ENCODE data around the gene EPN2.

Gene EPN2

GRCh38 chr17:19307521-19307920 is 70.4 kb downstream of the EPN2 start:
- Histone ChIP-seq H3K36me3 (ENCODE audit: control insufficient read depth, insufficient read depth, low read length, severe bottlenecking) (peaks cover 37% of the 10 kb centered on the region), H3K9ac (ENCODE audit: low read length) (no peak overlapping the region)

GRCh38 chr17:19308398-19308797 is 71.2 kb downstream of the EPN2 start:
- H3K4me3 ChIP-seq (ENCODE audit: low read length) = no peak overlapping the region
- H3K9ac ChIP-seq (ENCODE audit: low read length) = no peak overlapping the region
- no peaks in the 10 kb centered on the region for H3K27me3 ChIP-seq (replicated peaks; ENCODE audit: control insufficient read depth, insufficient read depth, low read length)
- peaks cover 9% of the 10 kb centered on the region for H3K4me1 ChIP-seq (ENCODE audit: control insufficient read depth, insufficient read depth, low read length)
- peaks cover 45% of the 10 kb centered on the region for H3K36me3 ChIP-seq (ENCODE audit: control insufficient read depth, insufficient read depth, low read length, severe bottlenecking)
- no peaks in the 10 kb centered on the region for H3K9me3 ChIP-seq (ENCODE audit: control insufficient read depth, low read length)
- DNase-seq (ENCODE audit: low read depth) = no peak

More at GRCh38 chr17:19307521-19307920, 70.4 kb downstream of the EPN2 start:
- H3K27me3 ChIP-seq (replicated peaks; ENCODE audit: control insufficient read depth, insufficient read depth, low read length) = no peaks in the 10 kb centered on the region
- no peaks in the 10 kb centered on the region for H3K9me3 ChIP-seq (ENCODE audit: control insufficient read depth, low read length)
- no peak overlapping the region for H3K4me3 ChIP-seq (ENCODE audit: low read length)
- H3K4me1 ChIP-seq (ENCODE audit: control insufficient read depth, insufficient read depth, low read length) = peaks cover 10% of the 10 kb centered on the region
- no peak for DNase-seq (ENCODE audit: low read depth)

DNA sequence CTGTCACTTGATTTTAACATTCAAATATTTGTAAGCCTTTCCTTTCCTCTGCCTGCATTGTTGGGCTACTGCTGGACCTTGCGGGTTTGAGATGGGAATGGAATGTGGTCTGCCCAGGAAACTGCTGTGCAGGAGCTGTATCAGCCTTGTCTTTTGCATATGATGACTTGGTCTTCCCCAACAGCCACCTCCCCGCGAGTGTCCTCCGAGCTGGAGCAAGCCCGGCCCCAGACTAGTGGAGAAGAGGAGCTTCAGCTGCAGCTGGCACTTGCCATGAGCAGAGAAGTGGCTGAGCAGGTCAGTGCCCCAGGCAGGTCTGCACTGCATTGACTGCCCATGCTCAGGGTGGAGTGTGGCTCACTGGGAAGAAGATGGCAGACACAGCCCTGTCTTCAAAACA is 72.5 kb downstream of the EPN2 start:
- H3K4me3 ChIP-seq (ENCODE audit: low read length) = no peak overlapping the region
- H3K9ac ChIP-seq (ENCODE audit: low read length) = no peak overlapping the region
- peaks cover 52% of the 10 kb centered on the region for H3K36me3 ChIP-seq (ENCODE audit: control insufficient read depth, insufficient read depth, low read length, severe bottlenecking)
- no peak for DNase-seq (ENCODE audit: low read depth)
- peaks cover 13% of the 10 kb centered on the region for H3K4me1 ChIP-seq (ENCODE audit: control insufficient read depth, insufficient read depth, low read length)
- no peaks in the 10 kb centered on the region for H3K27me3 ChIP-seq (replicated peaks; ENCODE audit: control insufficient read depth, insufficient read depth, low read length)
- no peaks in the 10 kb centered on the region for H3K9me3 ChIP-seq (ENCODE audit: control insufficient read depth, low read length)

DNA sequence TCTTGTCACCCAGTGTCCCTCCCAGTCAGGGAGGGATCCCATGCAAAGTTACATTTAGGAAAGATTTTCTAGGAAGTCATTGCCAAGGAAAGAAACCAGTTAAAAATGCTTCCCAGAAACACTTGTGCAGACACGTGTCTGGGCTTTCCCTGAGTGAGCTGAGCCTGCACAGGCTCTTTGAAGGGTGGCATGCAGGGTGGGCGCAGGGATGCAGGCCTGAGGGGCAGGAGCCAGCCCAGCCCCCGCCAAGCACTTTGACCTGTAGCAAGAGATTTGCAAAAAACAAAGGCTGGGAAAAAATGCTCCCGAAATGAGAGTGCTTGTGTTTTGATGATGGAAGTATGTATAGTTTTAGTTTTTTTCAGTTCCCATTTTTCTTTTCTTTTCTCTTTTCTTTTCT is 73.0 kb downstream of the EPN2 start:
- DNase-seq (ENCODE audit: low read depth) = no peak
- peaks cover 56% of the 10 kb centered on the region for H3K36me3 ChIP-seq (ENCODE audit: control insufficient read depth, insufficient read depth, low read length, severe bottlenecking)
- no peaks in the 10 kb centered on the region for H3K9me3 ChIP-seq (ENCODE audit: control insufficient read depth, low read length)
- no peak overlapping the region for H3K9ac ChIP-seq (ENCODE audit: low read length)
- peaks cover 13% of the 10 kb centered on the region for H3K4me1 ChIP-seq (ENCODE audit: control insufficient read depth, insufficient read depth, low read length)
- no peak overlapping the region for H3K4me3 ChIP-seq (ENCODE audit: low read length)
- no peaks in the 10 kb centered on the region for H3K27me3 ChIP-seq (replicated peaks; ENCODE audit: control insufficient read depth, insufficient read depth, low read length)

GRCh38 chr17:19311016-19311415 is 73.8 kb downstream of the EPN2 start:
- Histone ChIP-seq H3K4me3 (ENCODE audit: low read length) (no peak overlapping the region), H3K4me1 (ENCODE audit: control insufficient read depth, insufficient read depth, low read length) (peaks cover 13% of the 10 kb centered on the region), H3K9ac (ENCODE audit: low read length) (no peak overlapping the region), H3K27me3 (replicated peaks; ENCODE audit: control insufficient read depth, insufficient read depth, low read length) (no peaks in the 10 kb centered on the region), H3K36me3 (ENCODE audit: control insufficient read depth, insufficient read depth, low read length, severe bottlenecking) (peaks cover 62% of the 10 kb centered on the region), H3K9me3 (ENCODE audit: control insufficient read depth, low read length) (no peaks in the 10 kb centered on the region)
- no peak for DNase-seq (ENCODE audit: low read depth)

DNA sequence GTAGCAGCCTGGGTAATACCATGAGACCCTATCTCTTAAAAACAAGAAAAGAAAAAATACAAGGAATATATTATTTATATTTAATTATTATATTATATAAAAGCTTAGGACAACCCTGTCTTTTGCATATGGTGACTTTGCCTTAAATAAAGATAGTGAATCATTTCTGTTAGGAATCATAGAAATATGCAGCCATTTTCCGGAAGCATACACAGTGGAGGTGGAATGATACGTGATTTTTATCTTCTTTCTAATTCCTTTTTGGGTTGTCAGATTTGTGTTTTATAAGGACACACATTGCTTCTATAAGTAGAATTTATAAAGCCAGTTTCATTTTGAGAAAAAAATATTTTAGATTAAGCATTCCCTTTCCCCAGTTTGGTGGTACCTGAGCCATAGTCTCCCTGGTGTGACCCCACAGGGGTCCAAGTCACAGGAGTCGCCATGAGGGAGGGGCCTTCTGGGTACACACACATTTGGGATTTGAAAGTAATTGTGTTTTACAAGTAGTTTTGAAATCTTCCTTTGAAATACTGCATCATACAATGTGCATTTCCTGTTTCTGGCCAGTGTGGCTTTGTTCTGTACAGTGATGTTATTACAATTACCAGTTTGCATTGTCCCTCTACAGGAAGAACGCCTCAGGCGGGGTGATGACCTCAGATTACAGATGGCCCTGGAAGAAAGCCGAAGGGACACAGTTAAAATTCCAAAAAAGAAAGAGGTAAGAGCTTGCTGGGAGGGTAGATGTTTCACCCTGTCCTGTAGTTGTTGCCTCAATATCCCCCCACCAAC is 74.5 kb downstream of the EPN2 start:
- Histone ChIP-seq H3K9me3 (ENCODE audit: control insufficient read depth, low read length) (no peaks in the 10 kb centered on the region), H3K27me3 (replicated peaks; ENCODE audit: control insufficient read depth, insufficient read depth, low read length) (no peaks in the 10 kb centered on the region), H3K4me1 (ENCODE audit: control insufficient read depth, insufficient read depth, low read length) (peaks cover 13% of the 10 kb centered on the region), H3K36me3 (ENCODE audit: control insufficient read depth, insufficient read depth, low read length, severe bottlenecking) (peaks cover 62% of the 10 kb centered on the region), H3K9ac (ENCODE audit: low read length) (no peak overlapping the region), H3K4me3 (ENCODE audit: low read length) (no peak overlapping the region)
- DNase-seq (ENCODE audit: low read depth) = peak; percentile 24

DNA sequence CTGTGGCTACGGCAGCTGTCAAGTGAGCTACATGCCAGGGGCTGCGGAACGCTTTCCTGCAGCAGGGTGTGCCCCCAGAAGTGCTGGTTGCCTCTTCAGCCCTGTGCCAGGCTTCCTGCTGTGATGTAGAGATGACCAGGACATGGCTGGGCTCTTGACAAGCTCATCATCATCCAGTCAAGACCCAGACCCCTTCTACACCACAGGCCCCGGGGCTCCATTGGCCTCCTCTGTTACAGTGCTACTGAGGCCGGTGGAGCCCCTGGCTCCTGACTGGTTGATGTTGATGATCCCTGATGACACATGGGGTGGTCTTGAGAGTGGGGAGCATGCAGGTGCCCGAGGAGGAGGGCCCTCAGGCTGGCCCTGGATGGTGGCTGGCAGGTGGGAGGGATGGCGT is 75.2 kb downstream of the EPN2 start:
- H3K27me3 ChIP-seq (replicated peaks; ENCODE audit: control insufficient read depth, insufficient read depth, low read length) = no peaks in the 10 kb centered on the region
- no peaks in the 10 kb centered on the region for H3K9me3 ChIP-seq (ENCODE audit: control insufficient read depth, low read length)
- H3K4me1 ChIP-seq (ENCODE audit: control insufficient read depth, insufficient read depth, low read length) = peaks cover 17% of the 10 kb centered on the region
- H3K4me3 ChIP-seq (ENCODE audit: low read length) = no peak overlapping the region
- H3K36me3 ChIP-seq (ENCODE audit: control insufficient read depth, insufficient read depth, low read length, severe bottlenecking) = peaks cover 68% of the 10 kb centered on the region
- H3K9ac ChIP-seq (ENCODE audit: low read length) = no peak overlapping the region
- no peak for DNase-seq (ENCODE audit: low read depth)

DNA sequence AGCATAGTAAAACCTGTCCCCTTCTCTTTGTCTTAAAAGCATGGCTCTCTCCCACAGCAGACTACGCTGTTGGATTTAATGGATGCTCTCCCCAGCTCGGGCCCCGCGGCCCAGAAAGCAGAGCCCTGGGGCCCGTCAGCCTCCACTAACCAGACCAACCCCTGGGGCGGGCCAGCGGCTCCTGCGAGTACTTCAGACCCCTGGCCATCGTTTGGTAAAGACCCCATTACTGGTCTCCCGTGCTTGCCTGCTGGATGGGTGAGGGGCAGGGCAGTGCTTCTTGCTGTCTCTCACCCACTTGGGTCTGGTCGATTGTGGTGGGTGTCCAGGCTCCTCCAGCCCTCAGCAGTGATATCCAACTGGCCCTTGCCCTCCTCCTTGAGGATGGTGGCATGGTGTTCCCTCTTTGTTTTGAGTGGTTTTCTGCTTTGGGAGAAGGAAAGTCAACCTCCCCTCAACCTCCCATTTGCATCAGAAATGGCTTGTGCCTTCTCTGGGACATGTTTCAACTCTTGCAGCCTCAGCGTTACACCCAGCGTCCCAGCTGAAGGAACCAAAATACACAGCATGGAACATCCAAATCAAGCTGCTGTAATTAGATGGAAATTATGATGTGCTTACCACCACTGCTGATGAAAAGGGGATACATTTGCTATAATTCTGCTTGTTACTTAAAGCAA is 76.0 kb downstream of the EPN2 start:
- H3K4me1 ChIP-seq (ENCODE audit: control insufficient read depth, insufficient read depth, low read length) = peaks cover 21% of the 10 kb centered on the region
- no peaks in the 10 kb centered on the region for H3K9me3 ChIP-seq (ENCODE audit: control insufficient read depth, low read length)
- no peaks in the 10 kb centered on the region for H3K27me3 ChIP-seq (replicated peaks; ENCODE audit: control insufficient read depth, insufficient read depth, low read length)
- DNase-seq (ENCODE audit: low read depth) = no peak
- peaks cover 69% of the 10 kb centered on the region for H3K36me3 ChIP-seq (ENCODE audit: control insufficient read depth, insufficient read depth, low read length, severe bottlenecking)
- no peak overlapping the region for H3K4me3 ChIP-seq (ENCODE audit: low read length)
- H3K9ac ChIP-seq (ENCODE audit: low read length) = no peak overlapping the region

GRCh38 chr17:19313746-19314651 is 76.8 kb downstream of the EPN2 start:
- Histone ChIP-seq H3K4me1 (ENCODE audit: control insufficient read depth, insufficient read depth, low read length) (peaks cover 21% of the 10 kb centered on the region), H3K4me3 (ENCODE audit: low read length) (no peak overlapping the region), H3K9ac (ENCODE audit: low read length) (no peak overlapping the region), H3K9me3 (ENCODE audit: control insufficient read depth, low read length) (no peaks in the 10 kb centered on the region), H3K36me3 (ENCODE audit: control insufficient read depth, insufficient read depth, low read length, severe bottlenecking) (peaks cover 69% of the 10 kb centered on the region), H3K27me3 (replicated peaks; ENCODE audit: control insufficient read depth, insufficient read depth, low read length) (no peaks in the 10 kb centered on the region)
- DNase-seq (ENCODE audit: low read depth) = no peak

GRCh38 chr17:19315104-19315503 is 77.9 kb downstream of the EPN2 start:
- DNase-seq (ENCODE audit: low read depth) = no peak
- no peaks in the 10 kb centered on the region for H3K27me3 ChIP-seq (replicated peaks; ENCODE audit: control insufficient read depth, insufficient read depth, low read length)
- H3K9ac ChIP-seq (ENCODE audit: low read length) = no peak overlapping the region
- H3K9me3 ChIP-seq (ENCODE audit: control insufficient read depth, low read length) = no peaks in the 10 kb centered on the region
- peaks cover 62% of the 10 kb centered on the region for H3K36me3 ChIP-seq (ENCODE audit: control insufficient read depth, insufficient read depth, low read length, severe bottlenecking)
- H3K4me3 ChIP-seq (ENCODE audit: low read length) = no peak overlapping the region
- peaks cover 21% of the 10 kb centered on the region for H3K4me1 ChIP-seq (ENCODE audit: control insufficient read depth, insufficient read depth, low read length)

All from adipocyte (in vitro differentiated cells).